Gastrocnemius medialis (tissue), 4 donors: Measurements from ENCODE around the gene ANKAR.

Experiments
- CTCF ChIP-seq, 5 experiments: fragments of 450-650 bp in 3 of 5; fragments of 200-600 bp in 2 of 5; sonication (generic) in 2 of 5; IDR thresholded peaks in 4 of 5; conservative IDR thresholded peaks in 1 of 5; 1 replicate in 4 of 5; 2 replicates in 1 of 5; pipeline ENCODE4 v1.5.1; 2016 to 2019; ENCODE audit warnings: antibody characterized with exemption in 5 of 5, mild to moderate bottlenecking in 3 of 5, moderate library complexity in 3 of 5
- POLR2A ChIP-seq, 2 donors: fragments of 450-650 bp; IDR thresholded peaks; one replicate each; pipeline ENCODE4 v1.6.1; 2017; ENCODE audit warnings: antibody characterized with exemption in 2 of 2, mild to moderate bottlenecking in 2 of 2, moderate library complexity in 2 of 2

GRCh38 chr2:189684811-189685210 is 10.3 kb downstream of the ANKAR start:
- no peak for TF ChIP-seq CTCF (IDR thresholded peaks at IDR 0.05 in 4 of 5, conservative IDR thresholded peaks at IDR 0.05 in 1 of 5)
- TF ChIP-seq POLR2A (IDR thresholded peaks at IDR 0.05): no peak
